KBM-7 (cell line): ENCODE measurements around the gene TOX2.
A peak's percentile ranks its signal among the peaks of the same experiment; 100 is the strongest.

Experiments
- DNase-seq: peaks from one replicate; pipeline ENCODE4 v3.0.0-alpha.2; 2015
- in situ Hi-C: fragments of 300-500 bp; cut with MboI; formaldehyde crosslinking; loops from 2 replicates; pipeline ENCODE4 v1.14.3; 2020; ENCODE audit warnings: low sequenced_read_pairs, low pct_unique_long_range_greater_than_20kb, mixed read lengths

The TOX2 gene

DNA sequence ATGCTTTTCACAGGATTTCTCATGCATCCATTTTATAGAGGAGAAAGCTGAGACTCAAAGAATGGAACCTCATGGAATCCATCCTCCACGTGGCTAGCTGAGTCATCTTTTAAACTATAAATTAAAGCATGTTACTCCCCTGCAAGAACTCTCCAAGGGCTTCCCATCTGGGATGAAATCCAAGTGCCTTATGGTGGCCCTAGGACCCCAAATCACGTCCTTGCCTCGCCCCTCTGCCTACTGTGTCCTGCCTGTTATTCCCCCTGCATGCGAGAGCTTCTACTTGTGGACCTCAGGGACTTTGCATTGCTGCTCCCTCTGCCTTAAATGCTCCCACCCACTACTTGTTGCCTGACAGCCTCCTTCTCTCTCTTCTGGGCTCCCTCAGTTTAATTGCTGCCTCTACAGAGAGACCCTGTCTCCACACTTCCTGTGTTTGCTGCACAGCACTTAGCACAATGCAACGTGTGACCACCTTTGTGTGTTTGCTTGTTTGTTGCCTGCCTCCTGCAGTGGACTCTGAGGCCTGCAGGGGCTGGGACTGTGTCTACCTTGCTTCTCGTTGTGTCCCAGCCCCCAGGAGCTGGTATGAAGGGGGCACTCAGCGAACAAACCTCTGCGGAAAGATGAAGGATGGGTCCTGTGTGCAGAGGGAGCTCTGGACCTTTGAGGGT, 39.4 kb downstream of the TOX2 start:
- in situ Hi-C loops, result no loop called here
- DNase-seq, result no peak

- DNase-seq, result no peak
- in situ Hi-C loops, result no loop called here
Measured at GRCh38 chr20:43954704-43955061, 40.0 kb downstream of the TOX2 start.

DNA sequence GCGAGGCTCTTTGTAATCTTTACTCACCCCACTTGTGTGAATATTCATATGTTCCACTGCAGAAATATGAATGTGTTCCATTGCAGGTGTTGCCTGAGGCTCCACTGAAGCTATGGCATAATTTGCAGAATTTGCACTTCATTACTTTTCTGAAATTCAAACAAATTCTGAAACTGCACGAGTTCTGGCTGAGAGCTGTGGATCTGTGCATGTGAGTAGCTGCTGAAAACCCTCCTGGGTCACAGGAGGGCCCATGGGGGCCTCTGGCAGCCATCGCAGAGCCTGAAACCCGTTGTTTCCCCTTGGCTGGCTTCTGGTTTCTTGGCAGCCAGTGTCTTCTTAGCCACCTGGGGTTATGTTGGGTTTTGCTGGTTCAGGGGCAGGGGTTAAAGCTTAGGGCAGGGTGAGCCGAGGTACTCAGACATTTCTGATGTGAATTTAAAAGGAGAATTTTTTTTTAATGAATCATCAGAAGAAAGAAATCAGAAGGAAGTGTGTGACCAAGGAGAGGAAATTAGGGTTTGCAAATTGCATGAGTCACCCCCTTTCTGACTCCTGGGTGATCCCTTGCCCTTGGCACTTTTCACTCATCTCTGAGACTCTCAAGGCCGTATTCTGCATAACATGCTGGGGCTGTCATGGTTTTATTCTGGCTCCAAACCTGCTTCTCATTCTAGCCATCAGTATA, 40.6 kb downstream of the TOX2 start:
- in situ Hi-C loops, result no loop called here
- peak; percentile 28 for DNase-seq

GRCh38 chr20:43955750-43956191, 41.1 kb downstream of the TOX2 start:
- no peak for DNase-seq
- in situ Hi-C loops, result no loop called here

- in situ Hi-C loops, result no loop called here
- DNase-seq, result no peak
Measured at GRCh38 chr20:43957392-43957791, 42.7 kb downstream of the TOX2 start.

GRCh38 chr20:43958626-43959025, 44.0 kb downstream of the TOX2 start:
- DNase-seq, result no peak
- in situ Hi-C loops, result no loop called here

DNA sequence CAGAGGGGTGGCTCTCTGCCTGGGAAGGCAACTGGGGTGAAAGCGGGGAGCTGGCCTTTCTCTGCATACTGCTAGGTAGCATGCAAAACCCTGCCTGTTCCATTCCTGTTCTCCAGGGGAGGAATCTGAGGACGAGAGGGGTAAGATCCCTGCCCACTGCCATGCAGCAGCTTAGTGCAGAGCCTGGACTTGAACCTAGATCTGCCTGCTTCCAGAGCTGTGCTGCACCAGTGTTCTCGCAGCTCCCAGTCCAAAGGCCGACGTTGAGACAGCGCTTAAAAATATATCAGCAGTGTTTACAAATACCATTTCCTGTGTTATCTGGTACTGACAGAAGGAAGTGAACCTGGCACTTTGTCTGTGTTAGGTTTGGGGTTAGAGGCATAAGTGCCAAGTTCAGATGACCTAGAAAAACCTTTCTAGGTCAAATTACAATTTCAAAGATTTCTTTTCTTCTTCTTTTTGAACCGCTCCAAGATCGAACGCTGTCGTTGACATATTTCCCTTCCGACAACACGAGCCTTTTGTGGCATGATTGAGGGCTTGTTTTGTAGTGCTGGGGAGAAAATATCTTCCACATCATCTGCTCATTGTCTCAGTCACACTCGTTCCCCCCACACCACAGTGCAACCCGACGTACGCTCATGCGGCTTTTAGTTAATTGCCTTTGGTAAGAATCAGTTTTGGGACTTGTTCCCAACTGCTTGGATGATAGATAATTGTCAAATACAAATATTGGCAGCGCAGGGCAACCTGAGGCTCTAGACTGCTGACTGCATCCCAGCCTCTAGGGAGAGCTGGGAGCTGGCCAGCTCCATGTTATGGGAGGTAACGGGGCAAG, 44.6 kb downstream of the TOX2 start:
- DNase-seq, result peak; percentile 56
- in situ Hi-C loops, result no loop called here

GRCh38 chr20:43959920-43960227, 45.2 kb downstream of the TOX2 start:
- in situ Hi-C loops, result no loop called here
- no peak for DNase-seq

GRCh38 chr20:43960231-43960630, 45.6 kb downstream of the TOX2 start:
- in situ Hi-C loops, result no loop called here

DNA sequence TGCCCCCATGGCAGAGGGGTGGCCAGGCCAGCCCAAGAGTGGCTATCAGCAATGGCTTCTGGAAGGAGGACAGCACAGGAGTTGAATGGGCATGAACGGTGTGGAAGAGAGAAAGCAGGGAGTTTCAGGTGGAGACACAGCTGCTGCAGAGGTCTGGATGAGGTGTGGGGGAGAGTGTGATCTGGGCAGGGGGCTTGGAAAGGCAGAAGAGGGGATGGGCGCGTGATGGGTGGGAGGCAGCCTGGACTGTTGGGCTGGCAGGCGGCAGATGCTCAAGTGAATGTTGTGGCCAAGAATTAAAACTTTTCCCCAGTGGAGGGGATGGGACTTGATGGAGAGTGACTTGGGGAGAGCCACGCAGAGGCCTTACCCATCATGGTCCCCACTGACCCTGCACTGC, 46.5 kb downstream of the TOX2 start:
- in situ Hi-C loops, result no loop called here
- no peak for DNase-seq

More at GRCh38 chr20:43960231-43960630, 45.6 kb downstream of the TOX2 start:
- no peak for DNase-seq

DNA sequence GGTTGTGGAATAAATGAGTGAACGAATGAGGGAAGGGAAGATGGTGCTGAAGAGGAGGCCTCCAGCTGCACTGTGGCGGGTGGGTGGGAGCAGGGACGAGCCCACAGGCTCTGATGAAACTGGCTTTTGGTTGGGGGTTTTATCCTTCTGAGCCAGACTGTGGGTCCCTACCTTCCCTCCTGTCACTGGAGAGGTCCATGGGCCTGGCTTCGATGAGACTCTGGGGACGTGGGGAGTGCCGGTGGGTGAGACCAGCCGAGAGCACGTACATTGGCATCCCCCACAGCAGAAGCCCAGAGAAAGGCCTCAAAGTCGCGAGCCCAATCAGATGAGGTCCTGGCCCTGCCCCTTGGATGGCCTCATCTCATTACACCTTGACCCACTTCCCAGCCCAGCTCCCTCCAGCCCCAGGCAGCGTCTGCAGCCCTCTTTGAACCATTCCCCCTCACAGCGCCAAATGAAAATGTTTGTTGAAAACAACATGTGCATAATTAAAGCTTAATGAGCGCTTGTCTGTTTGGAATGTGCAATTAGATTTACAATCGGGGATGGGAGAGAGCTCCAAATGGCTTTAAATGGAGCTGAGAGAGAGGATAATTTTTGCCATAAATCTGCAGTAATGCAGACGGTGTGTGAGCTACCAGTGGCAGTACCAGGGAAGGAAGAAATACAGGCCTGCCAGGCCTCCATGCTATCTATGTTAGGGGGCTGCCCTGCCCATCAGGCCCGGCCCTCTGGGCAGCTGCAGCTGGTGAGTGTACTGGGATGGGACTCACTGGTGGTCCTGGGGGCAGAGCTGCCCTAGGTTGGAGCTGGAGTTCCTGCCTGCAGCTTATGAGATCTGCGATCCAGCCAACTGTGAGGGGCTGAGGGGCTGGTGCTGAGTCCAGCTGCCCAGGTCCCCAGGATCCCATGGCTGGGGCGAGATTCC, 47.2 kb downstream of the TOX2 start:
- no peak for DNase-seq
- in situ Hi-C loops, result no loop called here

- in situ Hi-C loops, result no loop called here
- no peak for DNase-seq
Measured at GRCh38 chr20:43962530-43962929, 47.9 kb downstream of the TOX2 start.

DNA sequence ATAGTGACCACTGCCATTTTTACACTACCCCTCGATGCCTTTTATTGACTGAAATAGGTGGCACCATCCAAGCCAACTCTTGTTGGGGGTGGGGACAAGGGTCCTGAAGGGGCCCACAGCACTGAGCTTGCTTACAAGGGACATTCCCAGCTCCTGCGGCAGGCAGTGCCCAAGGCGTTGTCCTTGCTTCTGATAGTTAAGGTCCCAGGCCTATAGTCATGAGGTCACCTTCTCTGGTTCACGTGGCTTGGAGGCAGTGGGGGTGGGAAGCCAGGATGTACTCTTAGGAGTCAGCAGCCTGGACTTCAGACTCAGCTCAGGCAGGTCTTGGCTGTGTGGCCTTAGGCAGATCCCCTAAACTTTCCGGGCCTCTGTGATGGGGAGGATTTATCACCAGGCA, 48.6 kb downstream of the TOX2 start:
- in situ Hi-C loops, result no loop called here
- DNase-seq, result no peak

DNA sequence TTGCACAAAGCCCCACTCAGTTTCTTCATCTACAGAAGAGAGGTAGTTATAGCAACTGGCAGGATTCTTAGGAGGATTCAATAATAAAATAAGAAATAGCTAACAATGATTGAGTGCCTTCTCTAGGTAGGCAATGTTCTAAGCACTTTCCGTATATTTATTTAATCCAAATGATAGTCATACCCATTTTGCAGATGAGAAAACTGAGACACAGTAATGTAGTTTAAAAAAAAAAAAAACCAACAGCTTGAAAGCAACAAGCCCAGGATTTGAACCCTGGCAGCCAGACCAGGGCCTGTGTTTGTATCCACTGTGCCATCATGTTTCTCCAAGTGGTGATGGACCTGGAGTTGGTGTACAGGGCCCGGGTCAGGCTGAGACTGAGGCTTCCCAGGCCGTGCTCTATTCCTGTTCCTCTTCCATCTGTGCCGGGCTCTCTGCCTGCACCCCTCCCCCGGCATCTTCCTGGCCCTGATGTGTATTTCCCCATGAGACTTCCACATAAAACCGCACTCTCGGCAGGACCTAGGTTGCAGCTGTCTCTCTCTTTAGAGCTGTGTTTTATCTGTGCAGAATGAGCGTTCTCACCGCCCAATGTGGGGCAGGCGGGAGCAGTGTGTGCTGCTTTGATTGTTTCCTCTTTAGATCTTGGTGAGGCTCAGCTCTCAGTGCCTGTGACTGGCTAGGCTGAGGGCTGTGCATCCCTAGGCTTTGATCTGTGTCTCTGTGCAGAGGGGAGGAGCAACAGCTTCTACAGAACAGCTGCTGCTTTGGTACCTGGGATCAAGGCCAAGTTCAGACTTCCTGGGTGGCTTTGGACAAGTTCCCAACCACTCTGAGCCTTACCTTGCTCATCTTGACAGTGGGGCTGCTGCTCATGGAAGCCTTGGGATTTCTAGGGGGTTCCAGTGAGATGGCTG, 49.5 kb downstream of the TOX2 start:
- DNase-seq, result peak; percentile 42
- in situ Hi-C loops, result no loop called here

DNA sequence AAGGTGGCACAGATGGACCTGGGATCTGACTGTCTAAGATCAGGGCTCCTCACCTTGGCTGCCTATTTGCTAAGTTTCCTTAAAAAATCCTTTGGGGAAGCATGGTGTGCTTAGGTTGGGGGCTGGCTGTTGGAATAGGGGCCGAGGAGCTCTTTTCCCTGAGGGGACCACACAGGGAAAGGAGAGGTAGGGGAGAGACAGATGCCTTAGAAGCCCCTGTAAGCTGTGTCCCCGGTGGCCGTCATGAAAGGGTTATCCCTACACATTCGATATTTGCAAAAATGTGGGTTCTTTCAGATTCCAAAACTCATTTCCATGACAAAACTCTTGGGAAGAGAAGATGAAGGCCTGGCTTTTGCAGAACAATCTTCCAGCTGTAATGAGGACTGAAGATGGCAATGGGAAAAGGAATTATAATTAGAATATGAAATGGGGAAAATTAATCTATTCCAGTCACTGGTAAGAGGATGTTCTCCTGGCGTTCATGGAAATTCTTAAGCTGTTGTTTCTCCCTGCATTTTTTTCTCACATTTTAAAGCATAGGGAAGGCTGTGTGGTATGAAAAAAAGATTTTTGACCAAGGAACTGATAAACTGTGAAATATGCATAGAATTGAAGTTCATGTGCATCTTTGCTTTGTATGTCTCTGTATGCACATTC, 53.8 kb downstream of the TOX2 start:
- DNase-seq, result no peak
- in situ Hi-C loops, result no loop called here

DNA sequence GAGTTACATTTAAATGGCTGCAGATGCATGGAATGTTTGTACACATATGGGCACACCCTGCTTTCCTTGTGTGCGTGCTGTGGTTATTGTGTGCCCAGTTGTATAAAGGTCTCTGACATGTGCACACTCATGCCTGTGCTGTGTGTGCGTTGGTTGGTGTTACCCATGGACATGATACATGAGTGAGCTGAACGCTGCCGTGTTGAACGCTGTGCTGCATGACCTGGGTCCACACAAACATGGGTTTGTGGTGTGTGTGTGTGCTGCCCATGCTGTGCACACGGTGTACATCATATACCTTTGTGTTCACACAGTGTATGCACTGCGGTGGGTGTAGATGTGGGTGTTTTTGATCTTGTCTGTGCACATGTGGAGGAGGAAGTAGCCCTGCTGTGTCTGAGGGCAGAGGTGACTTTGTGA, 54.4 kb downstream of the TOX2 start:
- in situ Hi-C loops, result no loop called here
- no peak for DNase-seq

GRCh38 chr20:43969501-43970182, 55.0 kb downstream of the TOX2 start:
- in situ Hi-C loops, result no loop called here
- DNase-seq, result no peak
